Measurements from ENCODE around the gene SDHAF3.
"Not testable (repeated sequence)": the region's sequence is repeated elsewhere in the genome, so short reads cannot be mapped to it uniquely, and the experiment has no call there.

The SDHAF3 gene

GRCh38 chr7:97117372-97118188 lies at the start of gene SDHAF3:
Gene SDHAF3, plus strand, starts transcription at chr7:97117698. Its CDS starts 26 bp downstream, at chr7:97117724.
- peak; percentile 92 for DNase-seq (ENCODE audit: low read depth, low spot score)

- DNase-seq (ENCODE audit: low read depth, low spot score) = not testable (repeated sequence)
Observed at GRCh38 chr7:97072025-97072424, 45.5 kb upstream of the SDHAF3 start.

- DNase-seq (ENCODE audit: low read depth, low spot score) = no peak
Observed at GRCh38 chr7:97075928-97076327, 41.6 kb upstream of the SDHAF3 start.

GRCh38 chr7:97078023-97078969 lies 39.2 kb upstream of the SDHAF3 start:
- DNase-seq (ENCODE audit: low read depth, low spot score) = no peak

GRCh38 chr7:97079300-97079699 lies 38.2 kb upstream of the SDHAF3 start:
- no peak for DNase-seq (ENCODE audit: low read depth, low spot score)

- DNase-seq (ENCODE audit: low read depth, low spot score) = no peak
Observed at GRCh38 chr7:97081521-97082300, 35.8 kb upstream of the SDHAF3 start.

GRCh38 chr7:97088364-97088763 lies 29.1 kb upstream of the SDHAF3 start:
- DNase-seq (ENCODE audit: low read depth, low spot score) = no peak

GRCh38 chr7:97089771-97090170 lies 27.7 kb upstream of the SDHAF3 start:
- DNase-seq (ENCODE audit: low read depth, low spot score) = no peak

GRCh38 chr7:97090761-97091353 lies 26.6 kb upstream of the SDHAF3 start:
- no peak for DNase-seq (ENCODE audit: low read depth, low spot score)

- DNase-seq (ENCODE audit: low read depth, low spot score) = no peak
Observed at GRCh38 chr7:97094284-97094930, 23.1 kb upstream of the SDHAF3 start.

- DNase-seq (ENCODE audit: low read depth, low spot score) = no peak
Observed at GRCh38 chr7:97096037-97096436, 21.5 kb upstream of the SDHAF3 start.

- no peak for DNase-seq (ENCODE audit: low read depth, low spot score)
Observed at GRCh38 chr7:97096661-97097060, 20.8 kb upstream of the SDHAF3 start.

GRCh38 chr7:97104719-97105238 lies 12.7 kb upstream of the SDHAF3 start:
- peak; percentile 37 for DNase-seq (ENCODE audit: low read depth, low spot score)

- no peak for DNase-seq (ENCODE audit: low read depth, low spot score)
Observed at GRCh38 chr7:97107192-97107800, 10.2 kb upstream of the SDHAF3 start.

- no peak for DNase-seq (ENCODE audit: low read depth, low spot score)
Observed at GRCh38 chr7:97116308-97116707, 1.2 kb upstream of the SDHAF3 start.

GRCh38 chr7:97117035-97117371 lies 495 bp upstream of the SDHAF3 start:
- no peak for DNase-seq (ENCODE audit: low read depth, low spot score)

GRCh38 chr7:97118306-97118917 lies 914 bp downstream of the SDHAF3 start:
- no peak for DNase-seq (ENCODE audit: low read depth, low spot score)

- DNase-seq (ENCODE audit: low read depth, low spot score) = no peak
Observed at GRCh38 chr7:97119747-97120146, 2.2 kb downstream of the SDHAF3 start.

GRCh38 chr7:97120713-97121457 lies 3.4 kb downstream of the SDHAF3 start:
- no peak for DNase-seq (ENCODE audit: low read depth, low spot score)

Measured in brain pericyte (primary cell).